H1 (cell line): ENCODE measurements around the gene FLVCR1. TPM values are rescaled to one million over a fixed set of nuclear protein-coding genes. Genes with fewer than 3 reads are reported as not detected.

Source experiments
- CBX8 ChIP-seq: fragments of 300-800, 300-1000 bp; sonication (generic); IDR thresholded peaks from 2 replicates; pipeline ENCODE4 v1.7.1; 2016; ENCODE audit warnings: low read depth, low read length, borderline replicate concordance
- CEBPB ChIP-seq: IDR thresholded peaks from 2 replicates; pipeline ENCODE4 v1.6.1; 2012; ENCODE audit warnings: low read depth, low read length
- GABPA ChIP-seq: IDR thresholded peaks from 2 replicates; pipeline ENCODE4 v1.6.1; 2011; ENCODE audit warnings: mild to moderate bottlenecking, low read length, moderate library complexity, borderline replicate concordance; ENCODE audit not compliant: insufficient read depth
- HDAC2 ChIP-seq, 2 experiments: fragments of 300-600 bp in 1 of 2; sonication (generic) in 1 of 2; IDR thresholded peaks; 2 replicates each; pipeline ENCODE4 v1.6.1; 2011 to 2012; ENCODE audit warnings: low read depth in 2 of 2, low read length in 2 of 2, mild to moderate bottlenecking in 2 of 2, moderate library complexity in 2 of 2, borderline replicate concordance in 1 of 2, inconsistent platforms in 1 of 2
- KDM4A ChIP-seq: IDR thresholded peaks from one replicate; pipeline ENCODE4 v1.7.1; 2012; ENCODE audit warnings: low read depth, mild to moderate bottlenecking, moderate library complexity, low read length, inconsistent platforms; ENCODE audit not compliant: severe bottlenecking
- PHF8 ChIP-seq: fragments of 200-600 bp; sonication (generic); conservative IDR thresholded peaks from 2 replicates; pipeline ENCODE4 v1.7.1; 2012; ENCODE audit warnings: low read depth, mild to moderate bottlenecking, inconsistent platforms, low read length, moderate library complexity
- RFX5 ChIP-seq: IDR thresholded peaks from 2 replicates; pipeline ENCODE4 v1.6.1; 2011; ENCODE audit warnings: low read depth, low read length, improper control_type of control experiment, borderline replicate concordance
- SIN3A ChIP-seq, 2 experiments: IDR thresholded peaks in 1 of 2; conservative IDR thresholded peaks in 1 of 2; 2 replicates each; pipeline ENCODE4 v1.6.1; 2011 to 2012; ENCODE audit warnings: low read length in 2 of 2, improper control_type of control experiment in 1 of 2, low read depth in 1 of 2, mild to moderate bottlenecking in 1 of 2
- SIRT6 ChIP-seq: IDR thresholded peaks from one replicate; pipeline ENCODE4 v1.7.1; 2012; ENCODE audit warnings: low read length, inconsistent platforms
- ZNF274 ChIP-seq: IDR thresholded peaks from 2 replicates; pipeline ENCODE4 v1.7.0; 2012; ENCODE audit warnings: low read length, borderline replicate concordance; ENCODE audit errors: extremely low read depth
- polyA plus RNA-seq, 7 experiments: library from polyadenylated mRNA; depleted of rRNA in 3 of 7; stranded (reverse) in 5 of 7; unstranded in 2 of 7; fragments of >200 nt in 5 of 7; fragments of 200-250 nt in 2 of 7; gene quantifications; 1 replicate in 5 of 7; 2 replicates in 1 of 7; 4 replicates in 1 of 7; pipeline versions ENCODE4 v1.2.1 to v1.2.3, GENCODE V29; 2011 to 2013; ENCODE audit warnings: missing spikeins in 2 of 7, mixed read lengths in 2 of 7
- total RNA-seq: library from RNA; stranded (reverse); fragmentation: NEBNext Ultra II Directional; extraction: Animal tissue kit (Norgen Biotek cat#: 25700); gene quantifications from 2 replicates; pipeline ENCODE4 v1.2.1, GENCODE V29; 2021
- TF ChIP-seq, protein P1 (sequence below), 3 experiments: IDR thresholded peaks; 1 replicate in 2 of 3; 2 replicates in 1 of 3; pipeline versions ENCODE4 v1.5.1 to v1.6.1; 2011; ENCODE audit warnings: low read length in 3 of 3, mild to moderate bottlenecking in 3 of 3, inconsistent platforms in 2 of 3, low read depth in 1 of 3, moderate library complexity in 1 of 3; ENCODE audit not compliant: insufficient read depth in 1 of 3; ENCODE audit errors: control extremely low read depth in 1 of 3
- TF ChIP-seq, protein P2 (sequence below): IDR thresholded peaks from 2 replicates; pipeline ENCODE4 v1.6.1; 2011; ENCODE audit warnings: low read depth, mild to moderate bottlenecking, low read length; ENCODE audit not compliant: insufficient read depth

The FLVCR1 gene
- total and polyA plus RNA-seq, 2 of the 8 experiments (the other 6 are each of a cell fraction or from before 2014, with no cell fraction given) = 31.8 to 75.7 TPM

DNA sequence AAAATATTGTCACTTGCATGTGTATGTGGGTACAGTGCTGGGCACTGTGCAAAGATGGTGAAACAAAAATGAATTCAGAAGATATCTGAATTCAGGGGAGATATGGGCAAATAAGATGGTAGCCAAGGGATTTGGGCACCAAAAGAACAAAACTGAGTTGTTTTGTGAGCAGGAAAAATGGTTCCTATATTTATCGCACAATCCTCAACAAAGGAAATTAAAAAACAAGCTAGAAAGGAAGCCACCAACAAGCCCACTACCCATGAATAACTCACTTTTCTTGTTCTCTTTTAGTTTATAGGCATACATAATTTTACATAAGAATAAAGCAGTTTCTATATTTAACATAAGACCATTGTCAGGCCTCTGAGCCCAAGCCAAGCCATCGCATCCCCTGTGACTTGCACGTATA, 51.6 kb downstream of the FLVCR1 start (continued):
- no peak for TF ChIP-seq KDM4A
- no peak for TF ChIP-seq CBX8
- TF ChIP-seq SIN3A (conservative IDR thresholded peaks at IDR 0.05 in 1 of 2, IDR thresholded peaks at IDR 0.05 in 1 of 2; ENCODE audit: low read depth in 1 of 2, low read length in 2 of 2) = no peak
- TF ChIP-seq SIRT6 = no peak
- TF ChIP-seq RFX5 = no peak
- TF ChIP-seq PHF8 = no peak
- no peak for TF ChIP-seq HDAC2 (IDR thresholded peaks at IDR 0.05; ENCODE audit: borderline replicate concordance in 1 of 2, low read depth in 2 of 2, low read length in 2 of 2)
- no peak for TF ChIP-seq ZNF274
- TF ChIP-seq, protein P1, sequence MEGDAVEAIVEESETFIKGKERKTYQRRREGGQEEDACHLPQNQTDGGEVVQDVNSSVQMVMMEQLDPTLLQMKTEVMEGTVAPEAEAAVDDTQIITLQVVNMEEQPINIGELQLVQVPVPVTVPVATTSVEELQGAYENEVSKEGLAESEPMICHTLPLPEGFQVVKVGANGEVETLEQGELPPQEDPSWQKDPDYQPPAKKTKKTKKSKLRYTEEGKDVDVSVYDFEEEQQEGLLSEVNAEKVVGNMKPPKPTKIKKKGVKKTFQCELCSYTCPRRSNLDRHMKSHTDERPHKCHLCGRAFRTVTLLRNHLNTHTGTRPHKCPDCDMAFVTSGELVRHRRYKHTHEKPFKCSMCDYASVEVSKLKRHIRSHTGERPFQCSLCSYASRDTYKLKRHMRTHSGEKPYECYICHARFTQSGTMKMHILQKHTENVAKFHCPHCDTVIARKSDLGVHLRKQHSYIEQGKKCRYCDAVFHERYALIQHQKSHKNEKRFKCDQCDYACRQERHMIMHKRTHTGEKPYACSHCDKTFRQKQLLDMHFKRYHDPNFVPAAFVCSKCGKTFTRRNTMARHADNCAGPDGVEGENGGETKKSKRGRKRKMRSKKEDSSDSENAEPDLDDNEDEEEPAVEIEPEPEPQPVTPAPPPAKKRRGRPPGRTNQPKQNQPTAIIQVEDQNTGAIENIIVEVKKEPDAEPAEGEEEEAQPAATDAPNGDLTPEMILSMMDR (IDR thresholded peaks at IDR 0.05; ENCODE audit: control extremely low read depth in 1 of 3, insufficient read depth in 1 of 3, low read depth in 1 of 3, low read length in 3 of 3) = no peak
- TF ChIP-seq, protein P2, sequence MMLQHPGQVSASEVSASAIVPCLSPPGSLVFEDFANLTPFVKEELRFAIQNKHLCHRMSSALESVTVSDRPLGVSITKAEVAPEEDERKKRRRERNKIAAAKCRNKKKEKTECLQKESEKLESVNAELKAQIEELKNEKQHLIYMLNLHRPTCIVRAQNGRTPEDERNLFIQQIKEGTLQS = no peak
- TF ChIP-seq GABPA = no peak
- TF ChIP-seq CEBPB = no peak
